GM23248 (cell line): Measurements from ENCODE around the gene PRKD1. TPM values are rescaled to one million over a fixed set of nuclear protein-coding genes. Genes with fewer than 3 reads are reported as not detected.
"Not testable (repeated sequence)": the region's sequence is repeated elsewhere in the genome, so short reads cannot be mapped to it uniquely, and the experiment has no call there.

Source experiments
- DNase-seq: peaks from one replicate; pipeline ENCODE4 v3.0.0-alpha.2; 2015
- H2AFZ ChIP-seq: fragments of 200-600 bp; sonication (generic); 2 replicates; pipeline ENCODE4 v1.6.1; 2016; ENCODE audit warnings: antibody characterized with exemption
- H3F3A ChIP-seq: fragments of 200-600 bp; sonication (generic); 2 replicates; pipeline ENCODE4 v1.6.1; 2016; ENCODE audit warnings: mild to moderate bottlenecking, antibody characterized with exemption, mixed run types; ENCODE audit not compliant: insufficient read depth
- H3K27ac ChIP-seq: fragments of 200-600 bp; sonication (generic); 2 replicates; pipeline ENCODE4 v1.5.1; 2016; ENCODE audit warnings: mild to moderate bottlenecking
- H3K27me3 ChIP-seq: fragments of 200-600 bp; sonication (generic); replicated peaks from 2 replicates; pipeline ENCODE4 v1.6.1; 2016; ENCODE audit warnings: mild to moderate bottlenecking; ENCODE audit not compliant: insufficient read depth
- H3K36me3 ChIP-seq: fragments of 200-600 bp; sonication (generic); 2 replicates; pipeline ENCODE4 v1.6.1; 2016; ENCODE audit warnings: low read depth, mild to moderate bottlenecking
- H3K4me1 ChIP-seq: fragments of 200-600 bp; sonication (generic); 2 replicates; pipeline ENCODE4 v1.6.1; 2016; ENCODE audit warnings: mild to moderate bottlenecking; ENCODE audit not compliant: insufficient read depth
- H3K4me2 ChIP-seq: fragments of 200-600 bp; sonication (generic); one replicate; pipeline ENCODE4 v1.6.1; 2016; ENCODE audit warnings: mild to moderate bottlenecking; ENCODE audit not compliant: unreplicated experiment
- H3K4me3 ChIP-seq: fragments of 200-600 bp; sonication (generic); 2 replicates; pipeline ENCODE4 v1.5.1; 2016; ENCODE audit warnings: mild to moderate bottlenecking
- H3K79me2 ChIP-seq: fragments of 200-600 bp; sonication (generic); 2 replicates; pipeline ENCODE4 v1.6.1; 2016; ENCODE audit warnings: mild to moderate bottlenecking; ENCODE audit not compliant: insufficient read depth
- H3K9ac ChIP-seq: fragments of 200-600 bp; sonication (generic); 2 replicates; pipeline ENCODE4 v1.6.1; 2016; ENCODE audit warnings: mild to moderate bottlenecking
- H3K9me2 ChIP-seq: fragments of 200-600 bp; sonication (generic); 2 replicates; pipeline ENCODE4 v1.6.1; 2016; ENCODE audit warnings: mixed run types, mild to moderate bottlenecking, moderate library complexity; ENCODE audit not compliant: insufficient read depth
- H3K9me3 ChIP-seq: fragments of 200-600 bp; sonication (generic); one replicate; pipeline ENCODE4 v1.6.1; 2017; ENCODE audit warnings: low read depth
- H4K20me1 ChIP-seq: fragments of 200-600 bp; sonication (generic); 2 replicates; pipeline ENCODE4 v1.6.0; 2016; ENCODE audit not compliant: insufficient read depth
- EZH2 ChIP-seq: fragments of 200-600 bp; sonication (generic); IDR thresholded peaks from 2 replicates; pipeline ENCODE4 v1.6.1; 2018; ENCODE audit warnings: antibody characterized with exemption, mild to moderate bottlenecking; ENCODE audit not compliant: insufficient read depth, poor library complexity, severe bottlenecking
- EZH2phosphoT487 ChIP-seq: fragments of 200-600 bp; sonication (generic); IDR thresholded peaks from 2 replicates; pipeline ENCODE4 v1.6.1; 2018; ENCODE audit warnings: antibody characterized with exemption, moderate library complexity, mild to moderate bottlenecking, low read depth; ENCODE audit not compliant: insufficient read depth
- WGBS, 2 experiments: methylation state at CpG; one replicate each; pipeline ENCODE4 v1.1.6; 2015 to 2017; ENCODE audit warnings: low lambda C conversion rate in 2 of 2, low coverage in 1 of 2; ENCODE audit errors: missing lambda C conversion rate in 2 of 2; 5-methylcytosine and 5-hydroxymethylcytosine counted together
- in situ Hi-C: fragments of 300-500 bp; cut with MboI; formaldehyde crosslinking; loops from 2 replicates; pipeline ENCODE4 v1.15.0; 2020
- polyA plus RNA-seq: library from polyadenylated mRNA; unstranded; fragments of >200 nt; fragmentation: Nextera tagmentation; extraction: Ambion mirVana; gene quantifications from 2 replicates; pipeline ENCODE4 v1.2.1, GENCODE V29; 2016
- total RNA-seq: library from RNA; depleted of rRNA; stranded (reverse); fragments of >200 nt; shearing (Covaris generic); gene quantifications from 2 replicates; pipeline ENCODE4 v1.2.3, GENCODE V29; 2014

The PRKD1 gene
- total and polyA plus RNA-seq, 2 experiments from 2014 or later: 24.2 to 30.7 TPM

- Histone ChIP-seq H3K9me2 (no peaks in the 10 kb centered on the region), H3K27ac (no peak overlapping the region), H2AFZ (no peak overlapping the region), H3K36me3 (peaks cover 3% of the 10 kb centered on the region; the same call in 1 of the 2 replicates), H3K4me3 (no peak overlapping the region), H3K4me1 (no peaks in the 10 kb centered on the region), H3K9me3 (no peaks in the 10 kb centered on the region), H3K27me3 (no peaks in the 10 kb centered on the region), H3K9ac (no peak overlapping the region), H4K20me1 (peaks cover 7% of the 10 kb centered on the region; the same call in 1 of the 2 replicates), H3K79me2 (peaks cover 94% of the 10 kb centered on the region), H3K4me2 (no peak overlapping the region), H3F3A (no peaks in the 10 kb centered on the region)
- in situ Hi-C loops: no loop called here
- 10 to 12% methylated on average over 1 of the region's 1 CpG for WGBS, 2 experiments
- no peak for DNase-seq
- TF ChIP-seq EZH2: no peak
- no peak for TF ChIP-seq EZH2phosphoT487
Observed at GRCh38 chr14:29843981-29844380, 83.7 kb downstream of the PRKD1 start.

- Histone ChIP-seq H3K4me1 (no peaks in the 10 kb centered on the region), H3K4me2 (no peak overlapping the region), H3K36me3 (peaks cover 11% of the 10 kb centered on the region; the same call in 1 of the 2 replicates), H3K79me2 (peaks cover 93% of the 10 kb centered on the region), H2AFZ (no peak overlapping the region), H3K9me2 (no peaks in the 10 kb centered on the region), H3K4me3 (no peak overlapping the region), H4K20me1 (no peaks in the 10 kb centered on the region), H3K9me3 (no peaks in the 10 kb centered on the region), H3K9ac (no peak overlapping the region), H3K27ac (no peak overlapping the region), H3K27me3 (no peaks in the 10 kb centered on the region), H3F3A (no peaks in the 10 kb centered on the region)
- 55 to 58% methylated on average over 1 of the region's 1 CpG for WGBS, 2 experiments
- in situ Hi-C loops: no loop called here
- DNase-seq: no peak
- TF ChIP-seq EZH2 (no peak), EZH2phosphoT487 (no peak)
Observed at GRCh38 chr14:29842228-29842627, 85.4 kb downstream of the PRKD1 start.

GRCh38 chr14:29840369-29840892 is 87.2 kb downstream of the PRKD1 start:
- H3K27ac ChIP-seq, H3K9me2 ChIP-seq, H3K27me3 ChIP-seq, H3K4me1 ChIP-seq, H4K20me1 ChIP-seq, H3F3A ChIP-seq, DNase-seq, H3K9me3 ChIP-seq, in situ Hi-C loops, H3K9ac ChIP-seq, H2AFZ ChIP-seq, H3K4me2 ChIP-seq, H3K4me3 ChIP-seq: not testable (repeated sequence)
- Histone ChIP-seq H3K36me3 (peaks cover 11% of the 10 kb centered on the region; the same call in 1 of the 2 replicates), H3K79me2 (peaks cover 93% of the 10 kb centered on the region)
- WGBS, 2 experiments: 95 to 97% methylated on average over 6 of the region's 6 CpGs

GRCh38 chr14:29839691-29840090 is 88.0 kb downstream of the PRKD1 start:
- 100% methylated on average over 1 of the region's 1 CpG for WGBS, 2 experiments
- H3K27ac ChIP-seq, H3F3A ChIP-seq, DNase-seq, H4K20me1 ChIP-seq, H3K9me2 ChIP-seq, H3K9me3 ChIP-seq, H2AFZ ChIP-seq, H3K4me1 ChIP-seq, in situ Hi-C loops, H3K4me3 ChIP-seq, H3K4me2 ChIP-seq, H3K9ac ChIP-seq, H3K27me3 ChIP-seq: not testable (repeated sequence)
- H3K36me3 ChIP-seq: peaks cover 11% of the 10 kb centered on the region; the same call in 1 of the 2 replicates
- peaks cover 93% of the 10 kb centered on the region for H3K79me2 ChIP-seq

GRCh38 chr14:29838752-29839151 is 88.9 kb downstream of the PRKD1 start:
- H3K4me3 ChIP-seq: no peak overlapping the region
- no peak overlapping the region for H3K4me2 ChIP-seq
- H3K9me3 ChIP-seq: no peaks in the 10 kb centered on the region
- H3K79me2 ChIP-seq: peaks cover 92% of the 10 kb centered on the region
- no peaks in the 10 kb centered on the region for H3K4me1 ChIP-seq
- H3K27ac ChIP-seq: no peak overlapping the region
- in situ Hi-C loops: no loop called here
- H3K9ac ChIP-seq: no peak overlapping the region
- no peak for TF ChIP-seq EZH2phosphoT487
- no peak for TF ChIP-seq EZH2
- no peaks in the 10 kb centered on the region for H3K9me2 ChIP-seq
- no peak for DNase-seq
- H3K27me3 ChIP-seq: no peaks in the 10 kb centered on the region
- no peak overlapping the region for H2AFZ ChIP-seq
- no peaks in the 10 kb centered on the region for H4K20me1 ChIP-seq
- peaks cover 11% of the 10 kb centered on the region; the same call in 1 of the 2 replicates for H3K36me3 ChIP-seq
- H3F3A ChIP-seq: no peaks in the 10 kb centered on the region
- 95 to 97% methylated on average over 2 of the region's 2 CpGs for WGBS, 2 experiments
